Bronchial epithelial cell (primary cell): ENCODE results near the gene PHF2. TPM values are rescaled to one million over a fixed set of nuclear protein-coding genes. Genes with fewer than 3 reads are reported as not detected.

Experiments used
- DNase-seq: peaks from one replicate; pipeline ENCODE4 v3.0.0-alpha.2; 2010; ENCODE audit warnings: low read depth
- FAIRE-seq: peaks from 2 replicates; lab custom pipeline; 2011; peaks lifted over from hg19 to GRCh38; lab: Jason Lieb, UNC
- H3K27me3 ChIP-seq: 2 replicates; pipeline ENCODE4 v1.5.1; 2011; ENCODE audit warnings: low read length; ENCODE audit not compliant: control insufficient read depth, insufficient read depth
- H3K36me3 ChIP-seq: 2 replicates; pipeline ENCODE4 v1.5.1; 2011; ENCODE audit warnings: low read length; ENCODE audit not compliant: control insufficient read depth, insufficient read depth
- H3K4me3 ChIP-seq: 2 replicates; pipeline ENCODE4 v1.5.1; 2011; ENCODE audit warnings: mild to moderate bottlenecking, low read depth, low read length, control low read depth
- total RNA-seq: library from RNA; depleted of rRNA; stranded (reverse); fragments of >200 nt; gene quantifications from 2 replicates; pipeline ENCODE4 v1.2.1, GENCODE V29; 2014
- TF ChIP-seq, protein P1 (sequence below): IDR thresholded peaks from 2 replicates; pipeline ENCODE4 v1.5.1; 2011; ENCODE audit warnings: mild to moderate bottlenecking, moderate library complexity, low read length, control low read depth, inconsistent platforms; ENCODE audit not compliant: insufficient read depth, severe bottlenecking

The PHF2 gene
- total RNA-seq, 1 donor from 2014 or later, result 10.0 TPM

- H3K4me3 ChIP-seq, result no peak overlapping the region
- no peaks in the 10 kb centered on the region for H3K36me3 ChIP-seq
- DNase-seq, result no peak
- H3K27me3 ChIP-seq, result no peaks in the 10 kb centered on the region
- peak; percentile 87 for FAIRE-seq
- TF ChIP-seq, protein P1, sequence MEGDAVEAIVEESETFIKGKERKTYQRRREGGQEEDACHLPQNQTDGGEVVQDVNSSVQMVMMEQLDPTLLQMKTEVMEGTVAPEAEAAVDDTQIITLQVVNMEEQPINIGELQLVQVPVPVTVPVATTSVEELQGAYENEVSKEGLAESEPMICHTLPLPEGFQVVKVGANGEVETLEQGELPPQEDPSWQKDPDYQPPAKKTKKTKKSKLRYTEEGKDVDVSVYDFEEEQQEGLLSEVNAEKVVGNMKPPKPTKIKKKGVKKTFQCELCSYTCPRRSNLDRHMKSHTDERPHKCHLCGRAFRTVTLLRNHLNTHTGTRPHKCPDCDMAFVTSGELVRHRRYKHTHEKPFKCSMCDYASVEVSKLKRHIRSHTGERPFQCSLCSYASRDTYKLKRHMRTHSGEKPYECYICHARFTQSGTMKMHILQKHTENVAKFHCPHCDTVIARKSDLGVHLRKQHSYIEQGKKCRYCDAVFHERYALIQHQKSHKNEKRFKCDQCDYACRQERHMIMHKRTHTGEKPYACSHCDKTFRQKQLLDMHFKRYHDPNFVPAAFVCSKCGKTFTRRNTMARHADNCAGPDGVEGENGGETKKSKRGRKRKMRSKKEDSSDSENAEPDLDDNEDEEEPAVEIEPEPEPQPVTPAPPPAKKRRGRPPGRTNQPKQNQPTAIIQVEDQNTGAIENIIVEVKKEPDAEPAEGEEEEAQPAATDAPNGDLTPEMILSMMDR, result no peak
Measured at GRCh38 chr9:93709600-93710369, 133.4 kb downstream of the PHF2 start.

DNA sequence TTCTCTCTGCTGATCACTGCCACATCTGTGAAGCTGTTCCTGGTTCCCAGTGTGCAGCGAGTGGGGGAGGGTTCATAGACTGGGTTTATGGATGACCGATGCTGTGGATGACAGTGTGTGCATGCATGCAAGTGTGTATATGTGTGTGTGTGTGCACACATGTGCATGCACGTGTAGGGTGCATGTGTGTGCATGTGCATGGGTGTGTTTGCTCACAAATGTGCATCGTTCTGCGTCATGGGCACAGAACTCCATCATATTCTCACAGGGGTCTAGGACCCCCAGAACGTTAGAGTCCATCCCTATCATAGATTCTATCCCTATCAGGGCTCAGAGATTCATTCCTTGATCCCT is 134.0 kb downstream of the PHF2 start:
- no peak overlapping the region for H3K4me3 ChIP-seq
- no peaks in the 10 kb centered on the region for H3K27me3 ChIP-seq
- H3K36me3 ChIP-seq, result no peaks in the 10 kb centered on the region
- DNase-seq, result no peak
- TF ChIP-seq, protein P1, result no peak
- FAIRE-seq, result no peak

DNA sequence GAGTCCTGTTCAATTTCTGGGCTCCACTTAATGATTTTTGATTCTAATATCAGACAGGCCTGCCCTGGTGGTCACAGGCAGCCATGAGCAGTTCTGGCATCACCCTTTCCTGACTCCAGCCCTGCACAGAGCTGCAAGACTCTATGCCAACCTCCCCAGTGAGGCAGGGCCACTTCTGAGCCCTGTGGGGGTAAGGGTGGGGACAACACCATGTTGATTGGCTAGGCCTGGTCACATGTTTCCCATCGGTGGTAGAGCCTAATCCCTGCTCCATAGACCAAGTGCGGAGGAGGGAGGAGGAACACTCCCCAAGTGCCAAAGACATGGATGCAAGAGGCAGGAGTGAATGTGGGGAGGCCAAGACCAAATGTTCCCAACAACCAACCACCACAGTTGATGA is 134.6 kb downstream of the PHF2 start:
- DNase-seq, result no peak
- peak; percentile 76 for FAIRE-seq
- TF ChIP-seq, protein P1, result no peak
- no peak overlapping the region for H3K4me3 ChIP-seq
- no peaks in the 10 kb centered on the region for H3K36me3 ChIP-seq
- H3K27me3 ChIP-seq, result no peaks in the 10 kb centered on the region

DNA sequence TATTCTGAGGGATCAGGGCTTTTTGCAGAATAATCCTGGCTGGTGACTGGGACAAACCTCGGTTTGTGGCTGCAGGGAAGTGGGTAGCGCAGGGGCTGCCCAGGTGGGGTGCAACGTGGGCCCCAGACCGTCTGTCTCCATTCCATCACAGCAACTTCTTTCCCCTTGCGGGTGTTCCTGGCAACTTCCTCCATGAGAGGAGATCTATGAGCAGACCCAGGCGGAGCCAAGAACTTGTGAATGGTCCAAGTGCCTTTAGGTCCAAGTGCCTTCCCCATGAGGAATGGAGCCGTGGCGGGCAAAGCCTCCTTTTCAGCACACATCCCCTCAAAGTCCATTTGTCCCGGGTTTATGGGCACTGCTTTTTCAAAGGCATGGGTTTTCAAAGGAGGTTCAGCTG is 136.5 kb downstream of the PHF2 start:
- FAIRE-seq (no peak), DNase-seq (no peak)
- TF ChIP-seq, protein P1, result no peak
- Histone ChIP-seq H3K27me3 (no peaks in the 10 kb centered on the region), H3K4me3 (no peak overlapping the region), H3K36me3 (no peaks in the 10 kb centered on the region)

GRCh38 chr9:93713716-93714115 is 137.3 kb downstream of the PHF2 start:
- Histone ChIP-seq H3K27me3 (no peaks in the 10 kb centered on the region), H3K4me3 (no peak overlapping the region), H3K36me3 (no peaks in the 10 kb centered on the region)
- TF ChIP-seq, protein P1, result no peak
- no peak for FAIRE-seq
- peak; percentile 41 for DNase-seq
